NCI-H1417 treated with DMSO at 0.1 percent for 48 hours (cell line): ENCODE results near the gene XAB2.
"Not testable (repeated sequence)": the region's sequence is repeated elsewhere in the genome, so short reads cannot be mapped to it uniquely, and the experiment has no call there.

ENCODE experiments used
- DNase-seq: peaks from one replicate; lab custom pipeline; 2025; lab: John Stamatoyannopoulos, UW

XAB2 gene

DNA sequence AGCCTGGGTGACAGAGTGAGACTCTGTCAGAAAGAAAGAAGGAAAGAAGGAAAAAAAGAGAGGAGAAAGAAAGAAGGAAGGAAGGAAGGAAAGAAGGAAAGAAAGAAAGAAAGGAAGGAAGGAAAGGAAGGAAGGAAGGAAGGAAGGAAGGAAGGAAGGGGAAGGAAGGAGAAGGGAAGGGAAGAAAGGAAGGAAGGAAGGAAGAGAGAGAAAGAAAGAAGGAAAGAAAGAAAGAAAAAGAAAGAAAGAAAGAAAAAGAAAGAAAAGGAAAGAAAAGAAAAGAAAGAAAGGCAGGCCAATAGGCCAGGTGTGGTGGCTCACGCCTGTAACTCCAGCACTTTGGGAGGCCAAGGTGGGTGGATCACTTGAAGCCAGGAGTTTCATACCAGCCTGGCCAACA lies 51.9 kb downstream of the XAB2 start:
- not testable (repeated sequence) for DNase-seq

DNA sequence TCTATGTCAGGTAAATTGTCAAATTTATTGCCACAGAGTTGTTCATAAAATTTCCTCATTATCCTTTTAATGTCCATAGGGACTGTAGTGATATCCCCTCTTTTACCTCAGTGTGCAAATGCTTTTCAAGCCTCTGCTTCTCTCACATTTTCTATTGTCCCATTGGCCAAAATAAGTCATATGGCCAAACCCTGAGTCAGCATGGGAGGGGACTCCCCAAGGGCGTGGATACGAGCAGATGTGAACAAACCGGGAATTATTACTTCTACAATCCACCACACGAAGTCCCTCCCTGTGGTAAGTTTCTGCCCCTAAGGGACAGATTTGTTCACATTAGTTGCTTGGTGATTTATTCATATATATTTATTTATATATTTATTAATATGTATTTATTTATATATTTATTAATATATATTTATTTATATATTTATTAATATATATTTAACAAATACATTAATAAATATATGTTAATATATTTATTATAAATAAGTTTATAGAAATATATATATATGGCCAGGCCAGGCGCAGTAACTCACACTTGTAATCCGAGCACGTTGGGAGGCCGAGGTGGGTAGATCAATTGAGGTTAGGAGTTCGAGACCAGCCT lies 53.8 kb downstream of the XAB2 start:
- no peak for DNase-seq

- DNase-seq, result no peak
These were observed 58.6 kb downstream of the XAB2 start for GRCh38 chr19:7570761-7571160.
